Liver (tissue), 9 donors: ENCODE results near the gene PDE9A. TPM values are rescaled to one million over a fixed set of nuclear protein-coding genes. Genes with fewer than 3 reads are reported as not detected.

Experiments
- DNase-seq: peaks from one replicate; pipeline ENCODE4 v3.0.0-alpha.2; 2017; ENCODE audit warnings: low spot score
- H3K27ac ChIP-seq, 2 donors: one replicate each; pipeline ENCODE4 v1.7.0; 2013; ENCODE audit warnings: inconsistent platforms in 2 of 2, low read length in 2 of 2, control low read depth in 1 of 2, low read depth in 1 of 2, mild to moderate bottlenecking in 1 of 2
- H3K27me3 ChIP-seq, 4 donors: one replicate each; pipeline versions ENCODE4 v1.6.1 to v1.7.0; 2013; ENCODE audit warnings: low read length in 3 of 4, inconsistent platforms in 1 of 4, mild to moderate bottlenecking in 1 of 4, moderate library complexity in 1 of 4; ENCODE audit not compliant: control insufficient read depth in 4 of 4, insufficient read depth in 4 of 4
- H3K36me3 ChIP-seq, 4 donors: one replicate each; pipeline versions ENCODE4 v1.6.1 to v1.7.0; 2013; ENCODE audit warnings: low read length in 3 of 4, mild to moderate bottlenecking in 3 of 4, low read depth in 1 of 4, moderate library complexity in 1 of 4; ENCODE audit not compliant: control insufficient read depth in 4 of 4, insufficient read depth in 3 of 4
- H3K4me1 ChIP-seq, 4 donors: one replicate each; pipeline versions ENCODE4 v1.6.1 to v1.7.0; 2013; ENCODE audit warnings: low read length in 3 of 4, mild to moderate bottlenecking in 3 of 4, moderate library complexity in 1 of 4; ENCODE audit not compliant: control insufficient read depth in 4 of 4, insufficient read depth in 4 of 4
- H3K4me3 ChIP-seq, 3 donors: one replicate each; pipeline versions ENCODE4 v1.6.1 to v1.7.0; 2013; ENCODE audit warnings: low read length in 3 of 3, control low read depth in 1 of 3, low read depth in 1 of 3, mild to moderate bottlenecking in 1 of 3
- H3K9ac ChIP-seq, 2 donors: one replicate each; pipeline ENCODE4 v1.7.0; 2013; ENCODE audit warnings: low read length in 2 of 2, mild to moderate bottlenecking in 2 of 2, moderate library complexity in 2 of 2, control low read depth in 1 of 2, low read depth in 1 of 2
- H3K9me3 ChIP-seq, 4 donors: one replicate each; pipeline versions ENCODE4 v1.6.1 to v1.7.0; 2013; ENCODE audit warnings: low read length in 3 of 4; ENCODE audit not compliant: control insufficient read depth in 4 of 4
- EGR1 ChIP-seq, 2 donors: IDR thresholded peaks; 2 replicates each; pipeline ENCODE4 v1.6.1; 2016 to 2018; ENCODE audit warnings: antibody characterized with exemption in 2 of 2, low read depth in 2 of 2
- FOXA1 ChIP-seq: IDR thresholded peaks from 2 replicates; pipeline ENCODE4 v1.6.1; 2016; ENCODE audit warnings: antibody characterized with exemption
- FOXA2 ChIP-seq: IDR thresholded peaks from 2 replicates; pipeline ENCODE4 v1.6.1; 2016; ENCODE audit warnings: antibody characterized with exemption
- GABPA ChIP-seq, 2 donors: IDR thresholded peaks in 1 of 2; conservative IDR thresholded peaks in 1 of 2; 2 replicates each; pipeline ENCODE4 v1.6.1; 2016; ENCODE audit warnings: antibody characterized with exemption in 2 of 2, mild to moderate bottlenecking in 1 of 2, moderate library complexity in 1 of 2
- HNF4A ChIP-seq, 2 donors: conservative IDR thresholded peaks; 2 replicates each; pipeline ENCODE4 v1.6.1; 2016; ENCODE audit warnings: antibody characterized with exemption in 2 of 2, mild to moderate bottlenecking in 2 of 2
- HNF4G ChIP-seq: IDR thresholded peaks from 2 replicates; pipeline ENCODE4 v1.6.1; 2016; ENCODE audit warnings: antibody characterized with exemption
- JUND ChIP-seq, 2 donors: IDR thresholded peaks; 2 replicates each; pipeline ENCODE4 v1.6.1; 2016; ENCODE audit warnings: antibody characterized with exemption in 2 of 2
- NR2F2 ChIP-seq: IDR thresholded peaks from 2 replicates; pipeline ENCODE4 v1.6.1; 2016; ENCODE audit warnings: antibody characterized with exemption
- RAD21 ChIP-seq, 2 donors: IDR thresholded peaks; 2 replicates each; pipeline ENCODE4 v1.6.1; 2016; ENCODE audit warnings: antibody characterized with exemption in 2 of 2, mild to moderate bottlenecking in 2 of 2
- RXRA ChIP-seq, 2 donors: IDR thresholded peaks; 2 replicates each; pipeline ENCODE4 v1.6.1; 2017 to 2018; ENCODE audit warnings: antibody characterized with exemption in 2 of 2, mild to moderate bottlenecking in 1 of 2
- SP1 ChIP-seq: IDR thresholded peaks from 2 replicates; pipeline ENCODE4 v1.6.1; 2018; ENCODE audit warnings: antibody characterized with exemption, mild to moderate bottlenecking
- TAF1 ChIP-seq: conservative IDR thresholded peaks from 2 replicates; pipeline ENCODE4 v1.6.1; 2016; ENCODE audit warnings: antibody characterized with exemption, mild to moderate bottlenecking
- YY1 ChIP-seq: IDR thresholded peaks from 2 replicates; pipeline ENCODE4 v1.6.1; 2016; ENCODE audit warnings: antibody characterized with exemption, mild to moderate bottlenecking
- WGBS: extraction: QIAGEN DNeasy Blood & Tissue Kit; methylation state at CpG from one replicate; pipeline ENCODE4 v1.1.7; 2013; 5-methylcytosine and 5-hydroxymethylcytosine counted together
- polyA plus RNA-seq, 2 donors: library from polyadenylated mRNA; stranded (reverse) in 1 of 2; unstranded in 1 of 2; fragments of 200-250 nt in 1 of 2; fragments of >200 nt in 1 of 2; fragmentation: Nextera tagmentation in 1 of 2; extraction: Ambion mirVana in 1 of 2; gene quantifications; one replicate each; pipeline versions ENCODE4 v1.2.1 to v1.2.3, GENCODE V29; 2013 to 2015
- total RNA-seq, 2 donors: library from RNA; depleted of rRNA; stranded (reverse); fragments of >200 nt; gene quantifications; one replicate each; pipeline ENCODE4 v1.2.3, GENCODE V29; 2014
- TF ChIP-seq, protein P1 (sequence below): IDR thresholded peaks from 2 replicates; pipeline ENCODE4 v1.6.1; 2016; ENCODE audit warnings: antibody characterized with exemption
- TF ChIP-seq, protein P2 (sequence below): fragments of 150-350 bp; IDR thresholded peaks from 2 replicates; pipeline ENCODE4 v1.5.1; 2017; ENCODE audit warnings: improper control_type of control experiment, low read depth, low read length; ENCODE audit not compliant: missing input control
- TF ChIP-seq, protein P3 (sequence below): IDR thresholded peaks from 2 replicates; pipeline ENCODE4 v1.6.1; 2016; ENCODE audit warnings: antibody characterized with exemption, mild to moderate bottlenecking
- TF ChIP-seq, protein P4 (sequence below): IDR thresholded peaks from 2 replicates; pipeline ENCODE4 v1.6.1; 2016; ENCODE audit warnings: antibody characterized with exemption
- TF ChIP-seq, protein P5 (sequence below): IDR thresholded peaks from 2 replicates; pipeline ENCODE4 v1.6.1; 2016; ENCODE audit warnings: antibody characterized with exemption
- donor health status: healthy.
- donor health status: healthy.
- donor health status: healthy.
- donor health status: healthy.
- donor health status: healthy.

Gene PDE9A
- total and polyA plus RNA-seq, 4 donors = 1.5 to 4.2 (median 2.7) TPM

DNA sequence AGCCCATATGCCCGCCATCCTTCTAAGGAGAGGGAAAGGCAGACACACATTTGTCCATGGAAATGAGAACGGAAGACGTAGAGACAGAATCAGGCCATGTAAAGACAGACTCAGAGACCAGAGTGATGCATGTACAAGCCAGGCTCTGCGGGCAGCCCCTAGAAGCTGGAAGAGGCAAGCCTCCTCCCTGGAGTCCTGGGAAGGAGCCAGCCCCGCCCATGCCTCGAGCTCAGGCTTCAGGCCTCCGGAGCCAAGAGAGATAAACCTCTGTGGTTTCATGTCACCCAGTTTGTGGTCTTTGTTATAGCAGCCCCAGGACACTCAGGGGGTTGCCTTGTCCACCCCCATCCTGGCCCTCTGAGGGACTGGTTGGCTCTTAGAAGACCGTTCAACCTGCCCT, 11.6 kb downstream of the PDE9A start:
- Histone ChIP-seq H3K9me3 (no peaks in the 10 kb centered on the region), H3K27ac (no peak overlapping the region), H3K4me1 (no peaks in the 10 kb centered on the region), H3K9ac (no peak overlapping the region), H3K36me3 (no peaks in the 10 kb centered on the region), H3K4me3 (no peak overlapping the region), H3K27me3 (no peaks in the 10 kb centered on the region)
- TF ChIP-seq FOXA2 (no peak), EGR1 (IDR thresholded peaks at IDR 0.05; ENCODE audit: low read depth in 2 of 2) (no peak), RXRA (IDR thresholded peaks at IDR 0.05) (no peak), RAD21 (IDR thresholded peaks at IDR 0.05) (no peak), YY1 (no peak), GABPA (IDR thresholded peaks at IDR 0.05 in 1 of 2, conservative IDR thresholded peaks at IDR 0.05 in 1 of 2) (no peak), TAF1 (no peak), JUND (IDR thresholded peaks at IDR 0.05) (no peak), FOXA1 (no peak), NR2F2 (no peak), HNF4G (no peak), SP1 (no peak), HNF4A (conservative IDR thresholded peaks at IDR 0.05) (no peak)
- TF ChIP-seq, protein P1, sequence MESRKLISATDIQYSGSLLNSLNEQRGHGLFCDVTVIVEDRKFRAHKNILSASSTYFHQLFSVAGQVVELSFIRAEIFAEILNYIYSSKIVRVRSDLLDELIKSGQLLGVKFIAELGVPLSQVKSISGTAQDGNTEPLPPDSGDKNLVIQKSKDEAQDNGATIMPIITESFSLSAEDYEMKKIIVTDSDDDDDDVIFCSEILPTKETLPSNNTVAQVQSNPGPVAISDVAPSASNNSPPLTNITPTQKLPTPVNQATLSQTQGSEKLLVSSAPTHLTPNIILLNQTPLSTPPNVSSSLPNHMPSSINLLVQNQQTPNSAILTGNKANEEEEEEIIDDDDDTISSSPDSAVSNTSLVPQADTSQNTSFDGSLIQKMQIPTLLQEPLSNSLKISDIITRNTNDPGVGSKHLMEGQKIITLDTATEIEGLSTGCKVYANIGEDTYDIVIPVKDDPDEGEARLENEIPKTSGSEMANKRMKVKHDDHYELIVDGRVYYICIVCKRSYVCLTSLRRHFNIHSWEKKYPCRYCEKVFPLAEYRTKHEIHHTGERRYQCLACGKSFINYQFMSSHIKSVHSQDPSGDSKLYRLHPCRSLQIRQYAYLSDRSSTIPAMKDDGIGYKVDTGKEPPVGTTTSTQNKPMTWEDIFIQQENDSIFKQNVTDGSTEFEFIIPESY = no peak
- TF ChIP-seq, protein P2, sequence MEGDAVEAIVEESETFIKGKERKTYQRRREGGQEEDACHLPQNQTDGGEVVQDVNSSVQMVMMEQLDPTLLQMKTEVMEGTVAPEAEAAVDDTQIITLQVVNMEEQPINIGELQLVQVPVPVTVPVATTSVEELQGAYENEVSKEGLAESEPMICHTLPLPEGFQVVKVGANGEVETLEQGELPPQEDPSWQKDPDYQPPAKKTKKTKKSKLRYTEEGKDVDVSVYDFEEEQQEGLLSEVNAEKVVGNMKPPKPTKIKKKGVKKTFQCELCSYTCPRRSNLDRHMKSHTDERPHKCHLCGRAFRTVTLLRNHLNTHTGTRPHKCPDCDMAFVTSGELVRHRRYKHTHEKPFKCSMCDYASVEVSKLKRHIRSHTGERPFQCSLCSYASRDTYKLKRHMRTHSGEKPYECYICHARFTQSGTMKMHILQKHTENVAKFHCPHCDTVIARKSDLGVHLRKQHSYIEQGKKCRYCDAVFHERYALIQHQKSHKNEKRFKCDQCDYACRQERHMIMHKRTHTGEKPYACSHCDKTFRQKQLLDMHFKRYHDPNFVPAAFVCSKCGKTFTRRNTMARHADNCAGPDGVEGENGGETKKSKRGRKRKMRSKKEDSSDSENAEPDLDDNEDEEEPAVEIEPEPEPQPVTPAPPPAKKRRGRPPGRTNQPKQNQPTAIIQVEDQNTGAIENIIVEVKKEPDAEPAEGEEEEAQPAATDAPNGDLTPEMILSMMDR = no peak
- TF ChIP-seq, protein P3, sequence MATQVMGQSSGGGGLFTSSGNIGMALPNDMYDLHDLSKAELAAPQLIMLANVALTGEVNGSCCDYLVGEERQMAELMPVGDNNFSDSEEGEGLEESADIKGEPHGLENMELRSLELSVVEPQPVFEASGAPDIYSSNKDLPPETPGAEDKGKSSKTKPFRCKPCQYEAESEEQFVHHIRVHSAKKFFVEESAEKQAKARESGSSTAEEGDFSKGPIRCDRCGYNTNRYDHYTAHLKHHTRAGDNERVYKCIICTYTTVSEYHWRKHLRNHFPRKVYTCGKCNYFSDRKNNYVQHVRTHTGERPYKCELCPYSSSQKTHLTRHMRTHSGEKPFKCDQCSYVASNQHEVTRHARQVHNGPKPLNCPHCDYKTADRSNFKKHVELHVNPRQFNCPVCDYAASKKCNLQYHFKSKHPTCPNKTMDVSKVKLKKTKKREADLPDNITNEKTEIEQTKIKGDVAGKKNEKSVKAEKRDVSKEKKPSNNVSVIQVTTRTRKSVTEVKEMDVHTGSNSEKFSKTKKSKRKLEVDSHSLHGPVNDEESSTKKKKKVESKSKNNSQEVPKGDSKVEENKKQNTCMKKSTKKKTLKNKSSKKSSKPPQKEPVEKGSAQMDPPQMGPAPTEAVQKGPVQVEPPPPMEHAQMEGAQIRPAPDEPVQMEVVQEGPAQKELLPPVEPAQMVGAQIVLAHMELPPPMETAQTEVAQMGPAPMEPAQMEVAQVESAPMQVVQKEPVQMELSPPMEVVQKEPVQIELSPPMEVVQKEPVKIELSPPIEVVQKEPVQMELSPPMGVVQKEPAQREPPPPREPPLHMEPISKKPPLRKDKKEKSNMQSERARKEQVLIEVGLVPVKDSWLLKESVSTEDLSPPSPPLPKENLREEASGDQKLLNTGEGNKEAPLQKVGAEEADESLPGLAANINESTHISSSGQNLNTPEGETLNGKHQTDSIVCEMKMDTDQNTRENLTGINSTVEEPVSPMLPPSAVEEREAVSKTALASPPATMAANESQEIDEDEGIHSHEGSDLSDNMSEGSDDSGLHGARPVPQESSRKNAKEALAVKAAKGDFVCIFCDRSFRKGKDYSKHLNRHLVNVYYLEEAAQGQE = no peak
- TF ChIP-seq, protein P4, sequence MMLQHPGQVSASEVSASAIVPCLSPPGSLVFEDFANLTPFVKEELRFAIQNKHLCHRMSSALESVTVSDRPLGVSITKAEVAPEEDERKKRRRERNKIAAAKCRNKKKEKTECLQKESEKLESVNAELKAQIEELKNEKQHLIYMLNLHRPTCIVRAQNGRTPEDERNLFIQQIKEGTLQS = no peak
- 88% methylated on average over 8 of the region's 8 CpGs for WGBS
- DNase-seq = no peak

DNA sequence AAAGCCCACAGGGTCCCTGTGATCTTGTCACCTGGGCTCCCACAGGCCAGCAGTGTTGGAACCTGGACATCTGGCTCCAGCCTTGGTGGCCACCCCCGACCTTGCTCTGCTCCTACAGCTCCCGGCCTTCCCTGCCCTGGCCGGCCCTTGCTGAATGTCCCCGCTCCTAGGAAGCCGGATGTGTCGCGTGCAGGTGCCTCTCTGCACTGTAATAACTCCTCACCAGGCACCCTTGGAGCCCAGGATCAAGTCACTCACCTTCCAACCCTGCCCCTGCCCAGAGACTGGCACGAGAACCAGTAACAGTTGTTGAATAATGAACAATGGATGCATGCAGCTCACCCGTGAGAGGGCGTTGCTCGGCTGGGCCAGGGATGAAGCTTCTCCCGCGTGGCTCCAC, 12.1 kb downstream of the PDE9A start:
- no peak for TF ChIP-seq SP1
- TF ChIP-seq FOXA1 = no peak
- no peak for TF ChIP-seq YY1
- TF ChIP-seq JUND (IDR thresholded peaks at IDR 0.05) = no peak
- TF ChIP-seq, protein P3 = no peak
- TF ChIP-seq, protein P4 = no peak
- TF ChIP-seq NR2F2 = no peak
- TF ChIP-seq, protein P5, sequence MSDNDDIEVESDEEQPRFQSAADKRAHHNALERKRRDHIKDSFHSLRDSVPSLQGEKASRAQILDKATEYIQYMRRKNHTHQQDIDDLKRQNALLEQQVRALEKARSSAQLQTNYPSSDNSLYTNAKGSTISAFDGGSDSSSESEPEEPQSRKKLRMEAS = no peak
- TF ChIP-seq EGR1 (IDR thresholded peaks at IDR 0.05; ENCODE audit: low read depth in 2 of 2) = no peak
- Histone ChIP-seq H3K9ac (no peak overlapping the region), H3K27ac (no peak overlapping the region), H3K9me3 (no peaks in the 10 kb centered on the region), H3K4me3 (no peak overlapping the region), H3K36me3 (no peaks in the 10 kb centered on the region), H3K4me1 (no peaks in the 10 kb centered on the region), H3K27me3 (no peaks in the 10 kb centered on the region)
- no peak for DNase-seq
- 94% methylated on average over 13 of the region's 13 CpGs for WGBS
